Measurements from ENCODE around the gene GMPR.

Gene GMPR

DNA sequence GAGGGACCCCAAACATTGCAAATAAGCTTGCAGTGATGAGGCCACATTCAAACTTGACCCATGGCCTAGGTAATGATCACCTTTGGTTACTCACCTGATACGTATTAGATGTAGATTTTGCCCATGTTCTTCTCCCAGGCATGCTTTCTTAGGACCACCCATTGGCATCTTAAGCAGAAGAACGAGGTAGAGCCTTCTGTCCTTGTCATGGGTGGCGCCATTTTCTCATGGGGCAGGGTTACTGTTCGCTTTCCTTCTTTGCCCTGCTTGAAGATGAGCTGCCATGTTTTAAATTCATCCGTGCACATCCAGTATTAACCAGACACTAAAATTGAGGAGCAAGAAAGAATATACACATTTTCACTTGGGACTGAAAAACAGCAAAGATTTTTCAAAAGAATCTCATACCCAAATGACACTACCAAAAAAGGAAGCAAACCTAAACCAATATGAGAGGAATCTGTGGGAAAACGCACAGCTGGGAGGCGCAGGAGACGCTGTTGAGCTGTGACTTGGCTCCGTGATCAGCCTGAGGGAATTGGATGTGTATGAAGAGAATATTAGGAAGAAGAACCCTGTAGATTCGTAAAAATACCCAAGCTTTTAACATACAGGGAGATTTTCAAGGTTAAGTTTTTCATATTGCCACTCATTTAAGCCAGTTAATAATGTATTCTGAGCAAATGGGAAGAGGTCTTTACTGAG, 36.6 kb downstream of the GMPR start:
- DNase-seq = no peak

DNA sequence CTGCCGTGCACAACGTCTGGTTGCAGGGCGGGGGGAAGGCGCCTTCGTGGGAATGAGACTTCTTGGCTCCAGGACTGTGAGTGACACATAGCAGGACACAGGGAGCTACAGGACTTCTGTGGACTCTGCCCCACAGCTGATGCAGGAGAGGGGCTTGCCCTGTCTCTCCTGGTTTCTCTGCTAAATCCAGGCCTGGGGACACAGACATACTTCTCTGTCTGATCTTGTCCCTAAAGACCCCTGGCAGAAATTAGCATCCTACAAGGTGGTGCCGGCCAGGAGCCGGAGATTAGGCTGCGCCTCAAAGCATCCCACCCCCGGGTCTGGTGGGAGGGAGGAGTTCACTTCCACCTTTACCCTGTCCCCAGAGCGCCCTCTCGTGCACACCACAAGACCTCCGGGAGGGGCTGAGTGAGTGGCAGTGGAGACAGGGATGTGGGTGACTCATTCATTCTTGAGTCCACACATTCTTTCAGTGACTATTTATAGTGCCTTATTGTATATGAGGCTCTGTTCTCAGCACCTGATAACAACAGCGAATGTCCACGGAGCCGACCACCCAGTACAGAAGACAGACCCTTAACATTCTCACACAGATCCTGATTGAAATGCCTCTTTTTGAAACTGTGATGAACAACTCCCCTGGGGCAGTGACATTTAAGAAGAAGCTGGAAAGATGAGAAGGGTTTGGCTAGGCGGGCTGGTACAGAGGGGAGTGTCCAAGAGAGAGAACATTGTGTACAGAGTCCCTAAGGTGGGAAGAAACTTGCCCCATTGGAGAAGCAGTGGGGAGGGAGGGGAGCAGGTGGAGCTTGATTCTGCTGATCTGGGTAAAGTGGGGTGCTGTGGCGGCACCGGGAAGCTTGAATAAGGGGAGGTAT, 39.0 kb downstream of the GMPR start:
- DNase-seq = no peak

DNA sequence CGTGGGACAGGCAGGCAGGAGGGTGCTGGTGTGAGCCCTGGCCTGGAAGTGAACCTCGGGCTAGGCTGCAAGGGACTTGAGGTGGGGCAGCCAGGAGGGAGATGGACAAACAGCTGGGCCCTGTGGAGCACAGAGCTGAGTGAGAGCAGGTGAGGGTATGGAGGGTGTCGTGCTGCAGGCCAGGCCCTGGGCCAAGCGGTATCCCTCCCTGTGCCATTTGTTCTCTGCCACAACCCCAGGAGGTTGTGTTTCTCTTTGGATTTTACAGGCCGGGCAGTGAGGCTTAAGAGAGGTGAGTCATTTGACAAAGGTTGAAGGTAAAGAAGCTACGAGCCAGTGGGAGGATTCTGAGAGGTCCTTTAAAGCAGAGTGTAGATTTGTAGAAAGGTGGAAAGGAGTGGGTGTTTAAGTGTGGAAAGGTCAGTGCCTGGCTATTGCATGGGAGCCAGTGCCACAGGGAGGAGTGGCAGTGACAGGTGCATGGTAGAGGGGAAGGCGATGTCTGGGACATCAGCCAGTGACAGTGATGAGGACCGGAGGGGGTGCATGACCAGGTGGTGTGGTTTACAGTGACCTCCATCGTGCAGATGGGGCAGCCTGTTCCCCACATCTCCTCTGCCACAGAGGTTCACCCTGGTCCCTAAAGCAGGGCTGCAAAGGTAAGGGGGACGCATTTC, 39.8 kb downstream of the GMPR start:
- DNase-seq = no peak

DNA sequence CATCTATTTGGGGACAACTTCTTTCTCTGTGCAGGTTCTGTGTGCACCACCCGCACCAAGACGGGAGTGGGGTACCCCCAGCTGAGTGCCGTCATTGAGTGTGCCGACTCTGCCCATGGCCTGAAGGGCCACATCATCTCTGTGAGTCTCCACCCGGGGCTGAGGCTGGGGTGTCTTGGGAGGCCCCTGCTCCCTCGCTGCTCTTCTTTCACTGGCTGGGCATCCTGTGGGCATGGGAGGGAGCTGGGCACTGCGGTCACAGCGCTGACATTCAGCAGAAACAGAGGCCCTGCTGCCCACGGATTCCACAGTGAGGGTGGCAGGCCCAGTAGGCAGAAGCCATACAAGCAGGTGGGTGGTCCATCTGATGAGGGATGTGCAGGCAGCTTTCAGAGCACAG, 40.4 kb downstream of the GMPR start:
- DNase-seq = no peak

DNA sequence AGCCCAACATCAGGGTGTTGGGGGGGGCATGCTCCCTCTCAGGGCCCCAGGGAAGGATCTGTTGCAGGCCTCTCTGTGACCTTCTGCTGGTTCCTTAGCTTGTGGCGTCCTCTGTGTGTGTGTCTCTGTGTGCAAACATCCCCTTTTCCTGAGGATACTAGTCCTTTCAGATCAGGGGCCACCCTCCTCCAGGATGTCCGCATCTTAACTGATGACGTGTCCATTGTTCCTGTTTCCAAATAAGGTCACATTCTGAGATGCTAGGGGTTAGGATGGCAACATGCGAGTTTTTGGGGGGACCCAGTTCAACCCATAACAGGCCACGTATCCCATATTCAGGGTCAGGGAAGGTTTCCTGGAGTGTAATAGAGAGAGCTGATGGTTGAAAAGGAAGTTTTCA, 40.9 kb downstream of the GMPR start:
- DNase-seq = no peak

DNA sequence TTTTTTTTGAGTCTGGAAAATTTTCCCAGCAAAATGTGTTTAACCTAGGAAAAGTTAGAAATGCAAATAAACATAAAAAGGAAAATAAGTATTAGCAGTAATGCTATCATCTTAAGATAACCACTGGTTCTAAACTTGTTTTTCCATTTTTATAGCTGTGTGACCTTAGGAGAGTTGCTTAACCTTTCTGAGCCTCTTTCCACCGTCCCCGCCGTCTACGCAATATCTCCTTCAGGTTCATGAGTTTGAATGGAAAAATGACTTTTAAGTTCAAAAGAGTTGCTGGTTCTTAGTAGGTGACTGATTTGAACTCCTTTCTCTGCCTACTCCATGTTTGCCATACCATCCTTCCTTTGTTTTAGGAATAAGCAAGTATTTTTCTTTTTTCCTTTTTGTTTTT, 44.0 kb downstream of the GMPR start:
- no peak for DNase-seq

DNA sequence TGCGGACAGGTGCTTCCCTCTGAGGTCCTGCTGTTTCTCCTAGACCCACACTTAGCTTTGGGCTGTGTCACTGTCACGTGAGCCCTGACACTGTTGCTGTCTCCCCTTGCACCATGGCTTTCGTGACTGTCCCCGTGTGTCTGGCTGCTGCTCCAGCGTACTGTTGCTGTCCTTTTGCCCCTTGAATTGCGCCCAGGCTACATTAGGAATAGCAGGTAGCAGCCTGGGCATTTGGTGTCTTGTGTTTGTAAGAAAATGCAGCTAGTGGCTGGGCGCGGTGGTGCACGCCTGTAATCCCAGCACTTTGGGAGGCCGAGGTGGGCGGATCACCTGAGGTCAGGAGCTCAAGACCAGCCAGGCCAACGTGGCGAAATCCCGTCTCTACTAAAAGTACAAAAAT, 46.1 kb downstream of the GMPR start:
- DNase-seq = no peak

DNA sequence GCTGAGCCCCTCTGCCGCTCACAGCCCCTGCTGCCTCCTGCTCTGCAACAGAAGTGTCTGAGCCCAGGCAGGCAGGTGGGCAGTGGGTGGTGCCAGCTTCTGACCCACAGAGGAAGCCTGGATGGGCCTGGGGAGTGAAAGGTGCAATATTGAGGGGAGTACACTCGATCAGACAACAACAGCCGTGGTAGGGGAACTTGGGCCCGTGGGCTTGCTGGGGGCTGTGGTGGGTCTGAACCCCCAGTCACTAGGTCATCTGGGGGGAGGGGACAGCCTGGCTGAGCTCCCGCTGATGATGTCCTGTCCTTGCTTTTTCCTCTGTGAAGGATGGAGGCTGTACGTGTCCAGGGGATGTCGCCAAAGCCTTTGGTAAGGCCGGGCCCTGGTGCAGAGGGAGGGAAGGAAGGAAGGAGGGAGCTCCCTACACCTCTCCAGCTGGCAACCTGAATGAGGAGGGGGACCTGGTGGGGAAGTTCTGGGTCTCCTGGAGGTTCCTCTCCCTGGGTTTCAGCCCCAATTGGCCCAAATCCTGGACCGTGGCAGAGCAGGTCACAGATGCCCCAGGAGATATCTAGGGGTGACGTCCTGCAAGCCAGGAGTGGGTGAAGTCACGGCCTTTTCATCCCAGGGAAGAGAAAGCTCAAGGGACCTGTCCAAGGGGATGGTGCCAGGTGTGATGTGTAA, 47.2 kb downstream of the GMPR start:
- no peak for DNase-seq

DNA sequence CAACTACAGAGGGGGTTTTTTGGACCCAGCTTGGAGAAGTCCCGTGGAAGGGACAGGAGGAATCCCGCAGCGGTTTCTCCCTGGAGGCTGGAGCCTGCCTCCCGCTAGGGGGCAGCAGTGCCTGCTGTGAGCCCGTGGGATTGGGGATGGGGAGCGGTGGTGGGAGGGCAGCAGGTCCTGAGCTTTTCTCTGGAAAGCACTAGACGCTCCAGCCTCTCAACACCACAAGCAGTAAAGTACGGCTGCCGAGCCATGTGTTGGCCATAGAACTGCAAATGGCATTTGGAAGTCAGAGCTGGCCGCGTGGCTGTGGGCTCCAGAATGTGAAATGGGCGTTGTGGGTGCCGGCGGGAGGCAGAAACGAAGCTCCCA, 47.8 kb downstream of the GMPR start:
- DNase-seq = no peak

DNA sequence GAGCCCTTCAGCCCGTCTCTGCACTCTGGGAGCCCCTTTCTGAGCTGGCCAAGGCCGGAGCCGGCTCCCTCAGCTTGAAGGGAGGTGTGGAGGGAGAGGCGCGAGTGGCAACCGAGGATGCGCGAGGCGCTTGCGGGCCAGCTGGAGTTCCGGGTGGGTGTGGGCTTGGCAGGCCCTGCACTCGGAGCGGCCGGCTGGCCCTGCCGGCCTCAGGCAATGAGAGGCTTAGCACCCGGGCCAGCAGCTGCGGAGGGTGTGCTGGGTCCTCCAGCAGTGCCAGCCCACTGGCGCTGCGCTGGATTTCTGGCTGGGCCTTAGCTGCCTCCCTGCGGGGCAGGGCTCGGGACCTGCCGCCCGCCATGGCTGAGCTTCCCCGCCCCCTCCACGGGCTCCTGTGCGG, 49.8 kb downstream of the GMPR start:
- DNase-seq = no peak

DNA sequence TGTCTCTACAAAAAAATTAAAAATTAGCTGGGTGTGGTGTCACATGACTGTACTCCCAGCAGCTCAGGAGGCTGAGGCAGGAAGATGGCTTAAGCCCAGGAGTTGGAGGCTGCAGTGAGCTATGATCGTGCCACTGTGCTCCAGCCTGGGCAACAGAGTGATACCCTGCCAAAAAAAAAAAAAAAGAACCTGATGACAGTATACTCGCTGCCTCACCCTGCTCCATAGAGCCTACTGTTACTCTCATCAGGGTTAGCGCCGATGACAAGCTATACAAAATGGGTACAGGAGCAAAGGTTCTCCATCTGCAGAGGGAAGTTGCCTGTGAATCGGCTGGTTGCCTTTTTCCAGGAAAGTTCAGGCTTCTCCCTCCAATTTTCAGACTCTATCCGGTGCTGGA, 53.4 kb downstream of the GMPR start:
- DNase-seq = no peak

DNA sequence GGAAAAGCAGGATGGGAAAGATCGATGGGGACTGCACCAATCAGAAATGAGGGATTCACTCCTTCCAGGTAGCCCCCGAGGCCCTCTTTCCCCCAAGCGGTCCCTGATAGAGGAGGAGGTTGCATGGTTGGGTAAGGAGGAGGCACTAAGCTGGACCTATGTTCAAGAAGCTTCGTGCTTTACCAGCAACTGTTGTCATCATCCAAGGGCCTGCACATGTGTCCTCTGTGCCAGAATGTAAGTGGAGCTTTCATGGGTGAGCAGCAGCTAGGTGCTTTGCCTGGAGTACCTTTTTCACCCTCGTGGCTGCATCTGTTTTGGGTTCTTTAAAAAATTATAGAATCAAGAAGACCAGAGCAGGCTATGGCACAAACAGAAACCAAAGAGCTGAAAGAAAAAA, 54.0 kb downstream of the GMPR start:
- DNase-seq = no peak

DNA sequence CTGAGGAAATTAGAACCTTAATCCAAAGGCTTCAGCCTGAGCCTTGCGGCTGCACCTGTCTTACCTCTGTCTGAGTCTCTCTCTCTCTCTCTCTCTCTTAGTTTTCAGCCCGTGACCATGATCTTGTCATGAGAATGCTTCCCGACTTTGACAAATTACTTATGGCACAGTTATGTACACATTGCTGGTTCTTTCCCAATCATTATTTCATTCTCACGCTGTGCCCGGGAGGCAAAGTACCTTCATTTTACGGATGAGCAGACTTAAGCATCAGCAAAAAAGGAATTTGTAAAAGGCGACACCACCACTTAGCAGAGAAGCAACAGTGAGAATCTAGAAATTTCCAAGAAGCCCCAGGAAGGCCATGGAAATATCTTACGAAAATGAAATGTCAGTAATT, 54.6 kb downstream of the GMPR start:
- peak; percentile 3 for DNase-seq

DNA sequence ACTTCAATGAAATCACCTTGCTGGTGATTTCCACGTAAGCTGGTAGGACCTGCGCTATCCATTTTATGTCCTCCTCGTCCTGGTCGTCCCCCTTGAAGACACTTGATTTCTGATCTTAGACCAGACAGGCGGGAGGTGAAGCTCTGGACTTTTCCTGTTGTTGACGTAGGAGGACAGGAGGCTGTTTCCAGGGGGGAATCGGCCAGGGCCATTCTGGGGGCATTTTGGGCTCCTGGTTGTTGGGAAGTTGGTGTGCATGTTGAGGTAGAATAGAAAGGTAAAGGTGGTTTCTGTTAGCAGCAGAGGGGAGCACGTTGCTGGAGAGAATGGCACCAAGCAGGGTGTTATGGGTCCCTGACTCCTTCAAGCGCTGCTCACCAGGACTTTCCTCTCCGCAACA, 56.0 kb downstream of the GMPR start:
- no peak for DNase-seq

DNA sequence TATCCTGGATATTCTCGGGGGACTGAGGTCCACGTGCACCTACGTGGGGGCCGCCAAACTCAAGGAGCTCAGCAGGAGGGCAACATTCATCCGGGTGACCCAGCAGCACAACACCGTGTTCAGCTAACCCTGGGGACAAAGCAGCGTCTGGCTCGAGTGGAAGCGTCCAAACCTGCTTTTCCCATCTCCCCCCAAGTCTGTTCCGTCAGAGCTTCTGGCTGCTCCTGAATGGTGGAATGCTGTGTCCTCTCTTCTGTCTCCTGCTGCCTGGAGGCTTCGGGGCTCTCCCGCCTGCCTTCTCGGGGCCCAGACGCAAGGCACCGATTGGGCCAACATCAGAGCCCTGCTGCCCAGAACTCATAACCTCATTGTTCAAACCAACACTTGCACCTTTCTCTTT, 56.7 kb downstream of the GMPR start:
- no peak for DNase-seq

DNA sequence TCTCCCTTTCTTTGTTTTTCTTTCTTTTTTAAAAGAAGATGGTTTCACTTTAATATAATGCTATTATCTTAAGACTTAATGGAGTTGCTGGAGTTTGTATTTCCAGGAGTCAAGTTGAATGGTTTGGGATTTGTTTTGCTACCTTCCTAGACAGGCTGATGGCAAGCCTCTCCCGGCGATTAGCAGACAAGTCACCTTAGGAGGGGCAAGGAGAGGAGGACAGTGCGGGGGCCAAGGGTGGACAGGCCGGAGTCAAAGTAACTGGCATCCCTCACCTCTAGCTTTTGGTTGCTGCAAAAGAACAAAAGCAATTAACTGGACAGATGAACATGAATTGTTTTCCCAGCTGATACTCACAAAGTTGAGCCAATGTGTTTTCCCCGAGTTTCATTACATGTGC, 57.1 kb downstream of the GMPR start:
- no peak for DNase-seq

DNA sequence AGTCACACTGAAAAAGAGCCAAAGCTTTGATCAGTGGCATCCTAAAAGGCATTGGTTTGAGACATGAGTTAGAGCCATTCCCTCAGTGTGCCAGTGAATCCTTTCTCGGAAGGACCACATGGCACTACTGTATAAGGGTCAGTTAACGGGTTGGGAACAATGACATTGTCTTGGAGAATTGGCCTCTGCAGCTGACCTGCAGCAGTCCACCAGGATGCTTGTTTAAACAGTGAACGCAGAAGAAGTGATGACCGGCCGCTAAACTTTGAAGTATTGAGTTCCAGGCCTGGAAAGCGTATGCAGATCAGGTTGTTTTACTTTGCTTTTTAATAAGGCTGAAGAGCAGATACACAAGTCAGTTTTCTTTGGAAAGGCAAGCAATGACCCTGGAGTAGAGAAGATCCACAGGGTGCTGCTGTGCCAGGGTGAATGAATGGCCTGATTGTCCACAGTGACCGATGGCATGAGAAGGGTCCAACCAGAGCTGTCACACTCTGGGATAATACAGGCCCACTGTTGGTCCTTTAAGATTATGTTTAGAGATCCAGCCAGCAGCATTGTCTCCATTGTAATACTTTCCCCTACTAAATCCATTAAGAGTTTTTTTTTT, 57.8 kb downstream of the GMPR start:
- DNase-seq = no peak

DNA sequence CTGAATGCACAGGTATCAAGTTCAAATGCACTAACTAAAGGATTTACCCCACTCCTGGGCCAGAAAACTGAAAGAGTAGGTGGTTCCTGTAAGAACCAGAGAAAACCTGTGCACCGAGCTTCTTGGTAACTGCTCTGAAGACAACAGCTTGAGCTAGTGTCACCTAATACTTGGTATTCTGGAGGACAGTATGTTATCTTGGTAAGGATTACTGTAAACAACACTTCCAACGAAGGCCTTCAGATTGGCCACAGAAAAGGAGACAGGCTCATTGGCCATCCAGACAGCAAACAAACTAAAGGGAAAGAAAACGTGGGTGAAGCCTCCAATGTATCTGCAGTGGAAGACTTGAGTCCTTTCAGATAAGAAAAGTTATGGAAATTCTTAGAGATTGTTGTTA, 61.5 kb downstream of the GMPR start:
- no peak for DNase-seq

DNA sequence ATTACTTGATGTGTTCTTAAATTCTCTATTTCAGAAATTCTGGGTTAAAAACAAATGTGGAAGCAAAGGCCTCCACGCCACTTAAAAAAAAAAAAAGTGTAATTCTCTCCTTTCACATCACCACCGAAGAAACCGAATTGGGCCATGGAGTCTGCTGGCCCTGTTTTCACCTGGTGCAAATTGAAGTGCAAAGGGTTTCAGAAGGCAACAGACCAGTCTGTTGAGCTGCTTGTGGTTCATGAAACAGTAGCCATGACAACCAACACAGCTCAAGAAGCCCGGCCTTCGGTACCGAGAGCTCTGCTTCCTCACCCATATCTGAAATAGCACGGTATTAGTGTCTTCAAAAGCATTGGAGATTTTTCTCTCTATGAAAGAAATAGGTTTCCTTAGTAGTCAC, 63.1 kb downstream of the GMPR start:
- DNase-seq = no peak

DNA sequence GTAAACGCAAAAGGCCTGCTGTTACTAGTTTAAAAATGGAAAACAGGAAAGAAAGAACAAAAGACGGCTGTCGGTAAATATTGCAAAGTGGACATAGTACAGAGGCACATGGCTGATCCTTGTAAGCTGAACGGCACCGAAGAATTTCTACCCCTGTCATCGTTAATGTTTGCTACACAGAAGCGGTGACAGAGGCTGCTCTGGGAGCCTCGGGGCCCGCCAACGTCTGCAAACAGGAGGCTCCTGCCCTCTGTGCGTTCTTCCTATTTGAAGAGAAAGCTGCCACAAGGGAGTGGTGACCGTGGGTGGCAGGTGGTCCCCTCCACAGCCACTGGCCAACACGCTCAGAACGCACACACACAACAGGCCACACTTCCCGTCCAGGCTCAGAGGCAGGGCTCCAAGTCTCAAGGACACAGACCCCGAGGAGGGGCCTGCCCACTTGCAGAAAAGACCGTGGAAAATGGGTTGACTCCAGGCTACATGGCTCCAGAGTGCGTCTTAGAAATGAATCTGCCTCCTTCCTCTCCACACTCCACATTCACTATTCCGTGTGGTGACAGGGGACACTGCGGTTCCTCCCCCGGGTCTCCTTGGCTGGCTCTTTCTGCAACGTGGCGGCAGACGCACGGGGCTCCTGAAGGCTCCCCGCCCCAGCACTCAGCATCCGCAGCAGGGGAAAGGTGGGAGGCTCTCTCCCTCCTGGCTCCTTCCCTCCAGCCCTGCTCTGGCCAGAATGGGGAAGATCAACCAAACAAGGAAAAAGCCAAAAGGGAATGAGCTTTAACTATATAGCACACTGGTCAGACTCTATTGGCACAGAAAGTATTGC, 64.5 kb downstream of the GMPR start:
- DNase-seq = no peak

DNA sequence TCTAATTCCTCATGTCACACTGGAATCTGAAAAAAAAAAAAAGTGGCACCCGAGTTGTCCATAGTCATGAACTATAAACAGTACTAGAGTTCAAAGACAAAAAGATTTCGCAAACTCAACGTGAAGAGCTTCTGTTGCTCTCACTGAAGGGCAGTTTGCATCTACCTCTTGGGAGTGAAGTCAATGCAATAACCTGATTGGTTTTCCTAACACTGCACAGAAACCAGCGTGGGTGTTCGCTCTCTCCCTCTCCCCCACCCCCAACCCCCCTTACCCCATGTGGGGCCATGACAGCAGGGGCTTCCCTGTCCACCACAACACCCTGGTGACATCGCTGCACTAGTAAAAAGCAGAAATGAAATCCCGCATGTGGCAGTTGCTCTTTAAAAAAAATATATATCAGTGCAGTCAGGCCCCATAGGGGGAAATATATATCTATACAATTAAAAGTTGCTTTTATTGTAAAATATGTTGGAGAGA, 66.9 kb downstream of the GMPR start:
- no peak for DNase-seq

DNA sequence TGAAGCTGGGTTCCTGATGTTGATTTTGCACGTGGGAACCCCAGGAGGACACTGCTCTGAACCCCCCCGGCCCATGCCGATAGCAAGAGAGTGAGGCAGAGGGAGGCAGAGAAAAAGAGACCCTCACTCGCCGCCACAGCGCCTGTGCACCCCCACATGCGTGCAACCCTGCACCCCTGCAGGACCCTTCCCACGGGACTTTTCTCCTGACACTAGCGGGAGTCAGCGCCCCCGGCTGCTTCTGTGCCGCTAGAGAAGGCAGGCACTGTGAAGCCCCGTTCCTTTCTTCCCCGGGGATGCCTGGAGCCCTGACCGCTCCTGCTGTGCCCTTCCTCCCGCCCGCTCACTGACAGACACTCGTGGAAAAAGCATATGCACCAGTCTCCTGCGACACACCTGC, 67.4 kb downstream of the GMPR start:
- DNase-seq = no peak

All from NCI-H446 treated with DMSO at 0.1 percent for 48 hours (cell line).